Measurements from ENCODE around the gene CIPC.
A peak's percentile ranks its signal among the peaks of the same experiment; 100 is the strongest.

- TF ChIP-seq POLR2AphosphoS5 (IDR thresholded peaks at IDR 0.05) (peak in 1 of 3 donors; percentile 18), CTCF (IDR thresholded peaks at IDR 0.05) (no peak), POLR2A (IDR thresholded peaks at IDR 0.05) (no peak), EP300 (IDR thresholded peaks at IDR 0.05) (no peak)
Observed at GRCh38 chr14:77098529-77099353, 683 bp downstream of the CIPC start.

All from stomach (tissue), 4 donors.